ENCODE data around the gene TAX1BP3.

The TAX1BP3 gene

DNA sequence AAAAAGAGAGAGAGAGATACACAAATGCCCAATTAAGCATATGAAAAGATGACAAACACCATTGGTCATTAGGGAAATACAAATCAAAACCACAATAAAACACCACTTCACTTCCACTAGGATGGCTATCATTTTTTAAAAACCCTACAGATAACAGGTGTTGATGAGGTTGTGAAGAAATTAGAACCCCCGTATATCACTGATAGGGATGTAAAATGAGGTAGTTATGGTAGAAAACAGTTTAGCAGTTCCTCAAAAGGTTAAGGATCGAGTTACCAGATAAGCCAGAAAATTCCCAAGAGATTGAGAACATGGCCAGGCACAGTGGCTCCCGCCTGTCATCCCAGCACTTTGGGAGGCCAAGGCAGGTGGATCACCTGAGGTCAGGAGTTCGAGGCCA, 24.8 kb upstream of the TAX1BP3 start:
- Histone ChIP-seq H3K4me3 (ENCODE audit: low read length, poor library complexity, severe bottlenecking) (peak overlapping the region; percentile 38), H3K27me3 (ENCODE audit: insufficient read depth, low read length, poor library complexity, severe bottlenecking) (no peaks in the 10 kb centered on the region), H4K20me1 (ENCODE audit: insufficient read depth, low read length, poor library complexity, severe bottlenecking) (peaks cover 33% of the 10 kb centered on the region), H2AFZ (ENCODE audit: low read length) (no peak overlapping the region), H3K9me2 (replicated peaks; ENCODE audit: low read depth, low read length) (no peaks in the 10 kb centered on the region), H3K4me2 (ENCODE audit: low read depth, low read length, poor library complexity, severe bottlenecking) (peak overlapping the region; percentile 66), H3K9ac (ENCODE audit: low read depth, low read length, poor library complexity, severe bottlenecking) (no peak overlapping the region), H3K9me3 (ENCODE audit: insufficient read depth, low read depth, low read length) (no peaks in the 10 kb centered on the region), H3K79me2 (ENCODE audit: insufficient read depth, low read length) (peaks cover 49% of the 10 kb centered on the region), H3K4me1 (ENCODE audit: insufficient read depth, low read length, poor library complexity, severe bottlenecking) (peaks cover 36% of the 10 kb centered on the region), H3K36me3 (ENCODE audit: insufficient read depth, low read length) (peaks cover 20% of the 10 kb centered on the region; the same call in 1 of the 2 replicates), H3F3A (ENCODE audit: low read depth) (no peaks in the 10 kb centered on the region; the same call in 1 of the 2 replicates)
- TF ChIP-seq EZH2phosphoT487 (IDR thresholded peaks at IDR 0.05; ENCODE audit: borderline replicate concordance): no peak
- TF ChIP-seq, protein P1, sequence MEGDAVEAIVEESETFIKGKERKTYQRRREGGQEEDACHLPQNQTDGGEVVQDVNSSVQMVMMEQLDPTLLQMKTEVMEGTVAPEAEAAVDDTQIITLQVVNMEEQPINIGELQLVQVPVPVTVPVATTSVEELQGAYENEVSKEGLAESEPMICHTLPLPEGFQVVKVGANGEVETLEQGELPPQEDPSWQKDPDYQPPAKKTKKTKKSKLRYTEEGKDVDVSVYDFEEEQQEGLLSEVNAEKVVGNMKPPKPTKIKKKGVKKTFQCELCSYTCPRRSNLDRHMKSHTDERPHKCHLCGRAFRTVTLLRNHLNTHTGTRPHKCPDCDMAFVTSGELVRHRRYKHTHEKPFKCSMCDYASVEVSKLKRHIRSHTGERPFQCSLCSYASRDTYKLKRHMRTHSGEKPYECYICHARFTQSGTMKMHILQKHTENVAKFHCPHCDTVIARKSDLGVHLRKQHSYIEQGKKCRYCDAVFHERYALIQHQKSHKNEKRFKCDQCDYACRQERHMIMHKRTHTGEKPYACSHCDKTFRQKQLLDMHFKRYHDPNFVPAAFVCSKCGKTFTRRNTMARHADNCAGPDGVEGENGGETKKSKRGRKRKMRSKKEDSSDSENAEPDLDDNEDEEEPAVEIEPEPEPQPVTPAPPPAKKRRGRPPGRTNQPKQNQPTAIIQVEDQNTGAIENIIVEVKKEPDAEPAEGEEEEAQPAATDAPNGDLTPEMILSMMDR (conservative IDR thresholded peaks at IDR 0.05; ENCODE audit: low read length): no peak

DNA sequence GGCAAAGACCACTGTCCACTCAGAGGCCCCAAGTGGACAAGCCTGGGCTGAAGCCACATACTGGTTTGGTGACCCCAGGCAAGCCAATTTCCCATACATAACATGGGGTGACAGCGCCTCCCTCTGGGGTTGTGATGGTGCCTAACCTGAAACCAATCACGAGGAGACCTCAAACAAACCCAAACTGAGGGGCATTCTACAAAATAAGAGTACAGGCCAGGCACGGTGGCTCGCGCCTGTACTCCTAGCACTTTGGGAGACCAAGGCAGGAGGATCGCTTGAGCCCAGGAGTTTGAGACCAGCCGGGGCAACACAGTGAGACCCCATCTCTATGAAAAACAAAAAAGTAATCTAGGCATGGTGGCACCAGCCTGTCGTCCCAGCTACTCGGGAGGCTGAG, 24.0 kb upstream of the TAX1BP3 start:
- Histone ChIP-seq H4K20me1 (ENCODE audit: insufficient read depth, low read length, poor library complexity, severe bottlenecking) (peaks cover 34% of the 10 kb centered on the region), H3K4me1 (ENCODE audit: insufficient read depth, low read length, poor library complexity, severe bottlenecking) (peaks cover 30% of the 10 kb centered on the region), H2AFZ (ENCODE audit: low read length) (no peak overlapping the region), H3K4me2 (ENCODE audit: low read depth, low read length, poor library complexity, severe bottlenecking) (peak overlapping the region; percentile 66), H3K79me2 (ENCODE audit: insufficient read depth, low read length) (peaks cover 49% of the 10 kb centered on the region), H3F3A (ENCODE audit: low read depth) (no peaks in the 10 kb centered on the region; the same call in 1 of the 2 replicates), H3K36me3 (ENCODE audit: insufficient read depth, low read length) (peaks cover 20% of the 10 kb centered on the region; the same call in 1 of the 2 replicates), H3K9me2 (replicated peaks; ENCODE audit: low read depth, low read length) (no peaks in the 10 kb centered on the region), H3K27me3 (ENCODE audit: insufficient read depth, low read length, poor library complexity, severe bottlenecking) (no peaks in the 10 kb centered on the region), H3K9me3 (ENCODE audit: insufficient read depth, low read depth, low read length) (no peaks in the 10 kb centered on the region), H3K4me3 (ENCODE audit: low read length, poor library complexity, severe bottlenecking) (no peak overlapping the region), H3K9ac (ENCODE audit: low read depth, low read length, poor library complexity, severe bottlenecking) (peak overlapping the region; percentile 15)
- TF ChIP-seq, protein P1 (conservative IDR thresholded peaks at IDR 0.05; ENCODE audit: low read length): peak; percentile 48
- TF ChIP-seq EZH2phosphoT487 (IDR thresholded peaks at IDR 0.05; ENCODE audit: borderline replicate concordance): no peak

DNA sequence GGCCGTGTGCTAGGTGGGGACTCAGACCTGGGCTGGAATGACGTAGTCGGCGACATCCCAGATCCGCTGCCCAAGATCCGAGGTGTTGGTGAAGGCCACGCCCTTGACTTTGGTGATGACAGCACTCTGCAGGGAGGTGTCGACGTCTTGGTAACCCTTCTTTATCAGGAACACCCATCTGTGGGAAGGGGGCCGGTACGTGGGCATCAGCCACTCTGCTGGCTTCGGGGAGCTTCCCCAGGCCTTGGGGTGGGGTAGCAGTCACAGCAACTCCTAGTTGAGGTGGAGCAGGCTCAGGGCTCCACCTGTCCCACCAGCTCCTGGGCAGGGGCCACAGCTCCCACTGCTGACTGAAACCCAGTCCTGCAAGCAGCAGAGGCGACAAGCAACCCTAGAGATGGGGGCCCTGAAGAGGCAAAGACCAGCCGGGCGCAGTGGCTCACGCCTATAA, 23.3 kb upstream of the TAX1BP3 start:
- Histone ChIP-seq H2AFZ (ENCODE audit: low read length) (no peak overlapping the region), H3K9ac (ENCODE audit: low read depth, low read length, poor library complexity, severe bottlenecking) (no peak overlapping the region), H3K79me2 (ENCODE audit: insufficient read depth, low read length) (peaks cover 49% of the 10 kb centered on the region), H3K4me3 (ENCODE audit: low read length, poor library complexity, severe bottlenecking) (no peak overlapping the region), H3K4me1 (ENCODE audit: insufficient read depth, low read length, poor library complexity, severe bottlenecking) (peaks cover 27% of the 10 kb centered on the region), H3K27me3 (ENCODE audit: insufficient read depth, low read length, poor library complexity, severe bottlenecking) (no peaks in the 10 kb centered on the region), H3K9me3 (ENCODE audit: insufficient read depth, low read depth, low read length) (no peaks in the 10 kb centered on the region), H3K36me3 (ENCODE audit: insufficient read depth, low read length) (peaks cover 20% of the 10 kb centered on the region; the same call in 1 of the 2 replicates), H3F3A (ENCODE audit: low read depth) (no peaks in the 10 kb centered on the region), H3K4me2 (ENCODE audit: low read depth, low read length, poor library complexity, severe bottlenecking) (peak overlapping the region; percentile 24), H4K20me1 (ENCODE audit: insufficient read depth, low read length, poor library complexity, severe bottlenecking) (peaks cover 34% of the 10 kb centered on the region), H3K9me2 (replicated peaks; ENCODE audit: low read depth, low read length) (no peaks in the 10 kb centered on the region)
- TF ChIP-seq, protein P1 (conservative IDR thresholded peaks at IDR 0.05; ENCODE audit: low read length): no peak; the same call in 1 of the 2 replicates
- TF ChIP-seq EZH2phosphoT487 (IDR thresholded peaks at IDR 0.05; ENCODE audit: borderline replicate concordance): no peak

Measured in Loucy (cell line).